Kidney capillary endothelial cell (primary cell): ENCODE results near the gene IL22RA2.
"Not testable (repeated sequence)": the region's sequence is repeated elsewhere in the genome, so short reads cannot be mapped to it uniquely, and the experiment has no call there.

Experiments
- DNase-seq: peaks from one replicate; pipeline ENCODE4 v3.0.0-alpha.2; 2018; ENCODE audit warnings: low spot score

The IL22RA2 gene

GRCh38 chr6:137122612-137123011, 50.8 kb downstream of the IL22RA2 start:
- no peak for DNase-seq

- DNase-seq = no peak
Observed at GRCh38 chr6:137121401-137121997, 51.9 kb downstream of the IL22RA2 start.

- DNase-seq = no peak
Observed at GRCh38 chr6:137120748-137121147, 52.7 kb downstream of the IL22RA2 start.

- no peak for DNase-seq
Observed at GRCh38 chr6:137119196-137120104, 54.0 kb downstream of the IL22RA2 start.

- no peak for DNase-seq
Observed at GRCh38 chr6:137117581-137117980, 55.9 kb downstream of the IL22RA2 start.

- DNase-seq = no peak
Observed at GRCh38 chr6:137116807-137117206, 56.6 kb downstream of the IL22RA2 start.

GRCh38 chr6:137115658-137116057, 57.8 kb downstream of the IL22RA2 start:
- DNase-seq = no peak

GRCh38 chr6:137112067-137112355, 61.4 kb downstream of the IL22RA2 start:
- DNase-seq = no peak

GRCh38 chr6:137111296-137112066, 62.0 kb downstream of the IL22RA2 start:
- DNase-seq = no peak

GRCh38 chr6:137107767-137108105, 65.7 kb downstream of the IL22RA2 start:
- no peak for DNase-seq

- not testable (repeated sequence) for DNase-seq
Observed at GRCh38 chr6:137107047-137107766, 66.2 kb downstream of the IL22RA2 start.

- DNase-seq = no peak
Observed at GRCh38 chr6:137106183-137106582, 67.3 kb downstream of the IL22RA2 start.

GRCh38 chr6:137105375-137105774, 68.1 kb downstream of the IL22RA2 start:
- DNase-seq = no peak

- no peak for DNase-seq
Observed at GRCh38 chr6:137104926-137105325, 68.5 kb downstream of the IL22RA2 start.

GRCh38 chr6:137102851-137103492, 70.5 kb downstream of the IL22RA2 start:
- no peak for DNase-seq

GRCh38 chr6:137102050-137102848, 71.2 kb downstream of the IL22RA2 start:
- DNase-seq = no peak

GRCh38 chr6:137099689-137100403, 73.6 kb downstream of the IL22RA2 start:
- no peak for DNase-seq

GRCh38 chr6:137097526-137097925, 75.9 kb downstream of the IL22RA2 start:
- no peak for DNase-seq

GRCh38 chr6:137097057-137097456, 76.4 kb downstream of the IL22RA2 start:
- DNase-seq = no peak

- DNase-seq = no peak
Observed at GRCh38 chr6:137095651-137096238, 77.7 kb downstream of the IL22RA2 start.
